A549 (cell line): ENCODE measurements around the gene KBTBD7. TPM values are rescaled to one million over a fixed set of nuclear protein-coding genes. Genes with fewer than 3 reads are reported as not detected.

Source experiments
- ATAC-seq, 2 experiments: fragments of 200-7000 bp in 1 of 2; fragments of >200 bp in 1 of 2; cut with Nextera tagmentation in 1 of 2; cut with Tn5 transposase in 1 of 2; 3 replicates each; pipeline versions ENCODE4 v1.8.0 to v1.9.1; 2018 to 2020; ENCODE audit warnings: mild to moderate bottlenecking in 1 of 2, moderate library complexity in 1 of 2
- CTCF ChIA-PET: fragments of 300-600 bp; sonication (Branson Sonifier 250); formaldehyde crosslinking; extraction: SDS; loops from one replicate; lab custom pipeline; 2021; ENCODE audit warnings: antibody characterized with exemption, inconsistent platforms; lab: Yijun Ruan, JAX
- POLR2A ChIA-PET: fragments of 350-600 bp; formaldehyde crosslinking; extraction: SDS; loops from one replicate; lab custom pipeline; 2021; ENCODE audit warnings: antibody characterized with exemption, inconsistent platforms; lab: Yijun Ruan, JAX
- DNase-seq, 2 experiments: peaks; one replicate each; pipeline versions ENCODE4 v3.0.0 to v3.0.0-alpha.2; 2011 to 2016; ENCODE audit warnings: low read depth in 1 of 2, low spot score in 1 of 2
- FAIRE-seq: peaks from 2 replicates; lab custom pipeline; 2011; peaks lifted over from hg19 to GRCh38; lab: Jason Lieb, UNC
- H3K27ac ChIP-seq, 2 experiments: fragments of >200 bp; sonication (Bioruptor Twin); formaldehyde crosslinking; 3 replicates each; pipeline ENCODE4 v1.5.1; 2016 to 2017
- H3K4me1 ChIP-seq: fragments of >200 bp; sonication (Bioruptor Twin); formaldehyde crosslinking; 3 replicates; pipeline ENCODE4 v1.6.1; 2016
- H3K4me2 ChIP-seq: fragments of >200 bp; sonication (Bioruptor Twin); formaldehyde crosslinking; 3 replicates; pipeline ENCODE4 v1.6.1; 2016
- H3K4me3 ChIP-seq: fragments of >200 bp; sonication (Bioruptor Twin); formaldehyde crosslinking; 3 replicates; pipeline ENCODE4 v1.5.1; 2016
- H3K9me3 ChIP-seq: fragments of >200 bp; sonication (Bioruptor Twin); formaldehyde crosslinking; 3 replicates; pipeline ENCODE4 v1.6.1; 2016
- BHLHE40 ChIP-seq: IDR thresholded peaks from 2 replicates; pipeline ENCODE4 v1.6.1; 2012; ENCODE audit warnings: low read depth, low read length, inconsistent platforms
- CBX2 ChIP-seq: fragments of 200-600 bp; sonication (generic); IDR thresholded peaks from 2 replicates; pipeline ENCODE4 v1.6.1; 2016; ENCODE audit warnings: low read depth, mild to moderate bottlenecking, borderline replicate concordance
- CEBPB ChIP-seq, 2 experiments: fragments of >200 bp in 1 of 2; sonication (Bioruptor Twin) in 1 of 2; formaldehyde crosslinking in 1 of 2; IDR thresholded peaks; 2 replicates each; pipeline ENCODE4 v1.6.1; 2012 to 2016
- EHMT2 ChIP-seq: fragments of 200-600 bp; sonication (generic); IDR thresholded peaks from 2 replicates; pipeline ENCODE4 v1.6.1; 2016; ENCODE audit warnings: antibody characterized with exemption, low read depth, mild to moderate bottlenecking, moderate library complexity
- EP300 ChIP-seq, 2 experiments: fragments of >200 bp; sonication (Bioruptor Twin); formaldehyde crosslinking; IDR thresholded peaks; 2 replicates in 1 of 2; 3 replicates in 1 of 2; pipeline ENCODE4 v1.6.1; 2016 to 2017
- ESRRA ChIP-seq: fragments of 150-350 bp; IDR thresholded peaks from 2 replicates; pipeline ENCODE4 v1.6.1; 2014; ENCODE audit warnings: mild to moderate bottlenecking, low read length, borderline replicate concordance
- FOSL2 ChIP-seq, 2 experiments: fragments of 450-650 bp in 1 of 2; fragments of >200 bp in 1 of 2; sonication (Bioruptor Twin) in 1 of 2; formaldehyde crosslinking; IDR thresholded peaks; 2 replicates each; pipeline versions ENCODE4 v1.5.0 to v1.6.1; 2016 to 2020; ENCODE audit warnings: mild to moderate bottlenecking in 1 of 2, moderate library complexity in 1 of 2
- HEYL ChIP-seq: fragments of 250-450 bp; sonication (Bioruptor Pico); IDR thresholded peaks from 2 replicates; pipeline ENCODE4 v1.8.0; 2021; ENCODE audit warnings: mild to moderate bottlenecking, moderate library complexity
- HOXA7 ChIP-seq: fragments of 250-450 bp; sonication (Bioruptor Pico); IDR thresholded peaks from 2 replicates; pipeline ENCODE4 v1.5.0; 2020; ENCODE audit warnings: mild to moderate bottlenecking, moderate library complexity
- JUN ChIP-seq, 2 experiments: fragments of >200 bp; sonication (Bioruptor Twin); formaldehyde crosslinking; IDR thresholded peaks; 2 replicates in 1 of 2; 3 replicates in 1 of 2; pipeline ENCODE4 v1.6.1; 2016 to 2017
- MAFK ChIP-seq: fragments of 450-650 bp; IDR thresholded peaks from 2 replicates; pipeline ENCODE4 v1.6.1; 2014; ENCODE audit not compliant: partially characterized antibody
- MAZ ChIP-seq: fragments of 150-350 bp; IDR thresholded peaks from 2 replicates; pipeline ENCODE4 v1.6.1; 2014; ENCODE audit warnings: antibody characterized with exemption, low read depth, low read length, borderline replicate concordance
- NR3C1 ChIP-seq: fragments of >200 bp; sonication (Bioruptor Twin); formaldehyde crosslinking; IDR thresholded peaks from 3 replicates; pipeline ENCODE4 v1.6.1; 2017
- PHF8 ChIP-seq: fragments of 200-600 bp; sonication (generic); IDR thresholded peaks from 2 replicates; pipeline ENCODE4 v1.6.1; 2016; ENCODE audit warnings: low read depth, mild to moderate bottlenecking, antibody characterized with exemption, moderate library complexity, borderline replicate concordance
- RCOR1 ChIP-seq: fragments of 150-350 bp; IDR thresholded peaks from 2 replicates; pipeline ENCODE4 v1.6.1; 2014; ENCODE audit warnings: antibody characterized with exemption, low read length, low read depth
- SMC3 ChIP-seq: fragments of >200 bp; sonication (Bioruptor Twin); formaldehyde crosslinking; IDR thresholded peaks from 3 replicates; pipeline ENCODE4 v1.6.1; 2018; ENCODE audit warnings: inconsistent platforms
- SREBF2 ChIP-seq: fragments of 450-650 bp; IDR thresholded peaks from 2 replicates; pipeline ENCODE4 v1.6.1; 2014; ENCODE audit warnings: mild to moderate bottlenecking, moderate library complexity
- TFCP2L1 ChIP-seq: fragments of 250-450 bp; sonication (Bioruptor Pico); IDR thresholded peaks from 2 replicates; pipeline ENCODE4 v1.5.0; 2021; ENCODE audit warnings: mild to moderate bottlenecking
- ZSCAN20 ChIP-seq: fragments of 250-450 bp; sonication (Bioruptor Pico); IDR thresholded peaks from 2 replicates; pipeline ENCODE4 v1.8.0; 2022; ENCODE audit warnings: mild to moderate bottlenecking, moderate library complexity
- WGBS: methylation state at CpG from one replicate; pipeline ENCODE4 v1.1.6; 2017; ENCODE audit errors: missing lambda C conversion rate; 5-methylcytosine and 5-hydroxymethylcytosine counted together
- polyA plus RNA-seq, 4 experiments: library from polyadenylated mRNA; depleted of rRNA in 3 of 4; stranded (reverse); fragments of >200 nt; fragmentation: RNase III in 1 of 4; extraction: RNeasy Plus Mini Kit Qiagen cat#74134 plus additional on column Dnase treatment in 1 of 4; gene quantifications; 2 replicates in 3 of 4; 3 replicates in 1 of 4; pipeline ENCODE4 v1.2.3, GENCODE V29; 2011 to 2017
- TF ChIP-seq, protein P1 (sequence below): fragments of >200 bp; sonication (Bioruptor Twin); formaldehyde crosslinking; IDR thresholded peaks from 3 replicates; pipeline ENCODE4 v1.6.1; 2016
- TF ChIP-seq, protein P2 (sequence below): fragments of 450-650 bp; IDR thresholded peaks from 2 replicates; pipeline ENCODE4 v1.6.1; 2014; ENCODE audit warnings: antibody characterized with exemption
- TF ChIP-seq, protein P3 (sequence below): fragments of >200 bp; sonication (Bioruptor Twin); formaldehyde crosslinking; IDR thresholded peaks from 3 replicates; pipeline ENCODE4 v1.5.1; 2016
- TF ChIP-seq, protein P4 (sequence below): IDR thresholded peaks from 2 replicates; pipeline ENCODE4 v1.6.1; 2012; ENCODE audit warnings: low read depth, borderline replicate concordance
- TF ChIP-seq, protein P5 (sequence below): fragments of 250-450 bp; sonication (Bioruptor Pico); IDR thresholded peaks from 2 replicates; pipeline ENCODE4 v1.5.0; 2020; ENCODE audit warnings: low read depth, mild to moderate bottlenecking, moderate library complexity

The KBTBD7 gene
- polyA plus RNA-seq, 2 of the 4 experiments (the other 2 are of a cell fraction): 3.2 to 4.4 TPM

DNA sequence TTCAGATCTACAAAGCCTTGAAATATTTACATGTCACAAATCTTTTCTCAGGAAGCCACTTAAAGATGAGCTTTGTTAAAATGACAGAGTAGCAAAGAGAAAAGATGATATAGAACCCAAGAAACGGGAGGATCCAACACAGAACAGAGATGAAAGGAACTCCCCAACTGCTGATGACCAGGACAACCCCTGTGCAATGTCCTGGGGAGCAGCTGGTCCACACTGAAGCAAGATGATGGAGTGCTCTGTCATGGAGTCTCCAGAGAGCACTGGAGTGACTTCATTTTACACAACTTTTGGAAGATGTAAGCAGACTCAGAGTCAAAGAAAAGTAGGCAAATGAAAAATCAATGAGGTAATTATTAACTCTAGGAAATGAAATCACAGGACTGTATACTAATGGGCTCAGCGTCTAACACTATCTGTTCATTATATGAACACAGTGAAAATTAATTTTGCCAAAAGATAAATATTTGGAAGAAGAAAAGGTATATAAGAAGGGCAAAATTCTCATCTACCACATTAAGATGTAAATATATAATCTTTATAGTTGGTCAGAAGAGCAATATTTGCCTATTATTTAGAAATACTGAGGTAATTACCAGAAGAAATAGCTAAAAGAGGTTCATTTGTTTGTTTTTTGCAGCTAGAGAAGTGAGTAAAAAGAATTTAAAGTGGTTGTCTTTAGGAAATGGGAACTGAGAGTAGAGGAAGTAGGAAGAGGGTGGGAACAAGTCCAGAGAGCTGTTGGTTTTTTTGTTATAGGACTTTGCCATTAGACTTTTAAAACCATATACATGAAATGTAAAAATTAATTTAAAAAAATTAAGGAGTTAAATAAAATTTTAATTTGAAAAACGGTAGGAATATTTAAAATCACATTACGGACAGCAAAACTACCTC, 38.5 kb upstream of the KBTBD7 start:
- no peak for DNase-seq
- H3K4me2 ChIP-seq: no peak overlapping the region
- H3K4me1 ChIP-seq: no peaks in the 10 kb centered on the region
- ChIA-PET POLR2A (no interaction called here), CTCF (interaction anchor here (1.2 kb wide), 1 partner anchor 17 kb away, joined by 3 read pairs; no protein-coding TSS in a partner anchor)
- H3K9me3 ChIP-seq: no peaks in the 10 kb centered on the region
- H3K4me3 ChIP-seq: no peak overlapping the region
- WGBS: 83% methylated on average over 4 of the region's 4 CpGs
- TF ChIP-seq MAFK (no peak), FOSL2 (IDR thresholded peaks at IDR 0.05) (no peak), FOSL2 (CRISPR knock-in tag; IDR thresholded peaks at IDR 0.05) (no peak), EHMT2 (no peak), NR3C1 (no peak), CBX2 (no peak), HEYL (no peak), ESRRA (no peak), TFCP2L1 (CRISPR knock-in tag) (no peak), BHLHE40 (no peak), RCOR1 (no peak), CEBPB (IDR thresholded peaks at IDR 0.05) (no peak), ZSCAN20 (CRISPR knock-in tag) (no peak), PHF8 (no peak), SMC3 (no peak)
- TF ChIP-seq, protein P1, sequence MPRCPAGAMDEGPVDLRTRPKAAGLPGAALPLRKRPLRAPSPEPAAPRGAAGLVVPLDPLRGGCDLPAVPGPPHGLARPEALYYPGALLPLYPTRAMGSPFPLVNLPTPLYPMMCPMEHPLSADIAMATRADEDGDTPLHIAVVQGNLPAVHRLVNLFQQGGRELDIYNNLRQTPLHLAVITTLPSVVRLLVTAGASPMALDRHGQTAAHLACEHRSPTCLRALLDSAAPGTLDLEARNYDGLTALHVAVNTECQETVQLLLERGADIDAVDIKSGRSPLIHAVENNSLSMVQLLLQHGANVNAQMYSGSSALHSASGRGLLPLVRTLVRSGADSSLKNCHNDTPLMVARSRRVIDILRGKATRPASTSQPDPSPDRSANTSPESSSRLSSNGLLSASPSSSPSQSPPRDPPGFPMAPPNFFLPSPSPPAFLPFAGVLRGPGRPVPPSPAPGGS: no peak
- TF ChIP-seq, protein P2, sequence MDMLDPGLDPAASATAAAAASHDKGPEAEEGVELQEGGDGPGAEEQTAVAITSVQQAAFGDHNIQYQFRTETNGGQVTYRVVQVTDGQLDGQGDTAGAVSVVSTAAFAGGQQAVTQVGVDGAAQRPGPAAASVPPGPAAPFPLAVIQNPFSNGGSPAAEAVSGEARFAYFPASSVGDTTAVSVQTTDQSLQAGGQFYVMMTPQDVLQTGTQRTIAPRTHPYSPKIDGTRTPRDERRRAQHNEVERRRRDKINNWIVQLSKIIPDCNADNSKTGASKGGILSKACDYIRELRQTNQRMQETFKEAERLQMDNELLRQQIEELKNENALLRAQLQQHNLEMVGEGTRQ: no peak
- TF ChIP-seq, protein P3, sequence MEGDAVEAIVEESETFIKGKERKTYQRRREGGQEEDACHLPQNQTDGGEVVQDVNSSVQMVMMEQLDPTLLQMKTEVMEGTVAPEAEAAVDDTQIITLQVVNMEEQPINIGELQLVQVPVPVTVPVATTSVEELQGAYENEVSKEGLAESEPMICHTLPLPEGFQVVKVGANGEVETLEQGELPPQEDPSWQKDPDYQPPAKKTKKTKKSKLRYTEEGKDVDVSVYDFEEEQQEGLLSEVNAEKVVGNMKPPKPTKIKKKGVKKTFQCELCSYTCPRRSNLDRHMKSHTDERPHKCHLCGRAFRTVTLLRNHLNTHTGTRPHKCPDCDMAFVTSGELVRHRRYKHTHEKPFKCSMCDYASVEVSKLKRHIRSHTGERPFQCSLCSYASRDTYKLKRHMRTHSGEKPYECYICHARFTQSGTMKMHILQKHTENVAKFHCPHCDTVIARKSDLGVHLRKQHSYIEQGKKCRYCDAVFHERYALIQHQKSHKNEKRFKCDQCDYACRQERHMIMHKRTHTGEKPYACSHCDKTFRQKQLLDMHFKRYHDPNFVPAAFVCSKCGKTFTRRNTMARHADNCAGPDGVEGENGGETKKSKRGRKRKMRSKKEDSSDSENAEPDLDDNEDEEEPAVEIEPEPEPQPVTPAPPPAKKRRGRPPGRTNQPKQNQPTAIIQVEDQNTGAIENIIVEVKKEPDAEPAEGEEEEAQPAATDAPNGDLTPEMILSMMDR: no peak
- TF ChIP-seq, protein P4, sequence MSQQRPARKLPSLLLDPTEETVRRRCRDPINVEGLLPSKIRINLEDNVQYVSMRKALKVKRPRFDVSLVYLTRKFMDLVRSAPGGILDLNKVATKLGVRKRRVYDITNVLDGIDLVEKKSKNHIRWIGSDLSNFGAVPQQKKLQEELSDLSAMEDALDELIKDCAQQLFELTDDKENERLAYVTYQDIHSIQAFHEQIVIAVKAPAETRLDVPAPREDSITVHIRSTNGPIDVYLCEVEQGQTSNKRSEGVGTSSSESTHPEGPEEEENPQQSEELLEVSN: no peak
- no peak for ATAC-seq
- no peak overlapping the region for H3K27ac ChIP-seq
- FAIRE-seq: no peak

DNA sequence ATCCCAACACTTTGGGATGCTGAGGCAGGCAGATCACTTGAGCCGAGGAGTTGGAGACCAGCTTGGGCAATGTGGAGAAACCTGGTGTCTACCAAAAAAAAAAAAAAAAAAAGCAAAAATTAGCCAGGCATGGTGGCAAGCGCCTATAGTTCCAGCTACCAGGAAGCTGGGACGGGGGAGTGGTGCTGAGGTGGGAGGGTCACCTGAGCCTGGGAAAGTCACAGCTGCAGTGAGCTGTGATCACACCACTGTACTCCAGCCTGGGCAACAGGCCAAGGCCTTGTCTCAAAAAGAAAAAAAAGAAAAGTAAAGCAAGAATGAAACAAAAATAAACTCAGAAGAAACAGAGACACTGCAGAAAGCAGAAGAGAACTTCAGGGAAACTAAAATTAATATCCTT, 37.4 kb upstream of the KBTBD7 start:
- TF ChIP-seq NR3C1: no peak
- TF ChIP-seq HOXA7 (CRISPR knock-in tag): no peak
- no peak for TF ChIP-seq SREBF2
- TF ChIP-seq, protein P2: no peak
- no peak for TF ChIP-seq EHMT2
- TF ChIP-seq, protein P5, sequence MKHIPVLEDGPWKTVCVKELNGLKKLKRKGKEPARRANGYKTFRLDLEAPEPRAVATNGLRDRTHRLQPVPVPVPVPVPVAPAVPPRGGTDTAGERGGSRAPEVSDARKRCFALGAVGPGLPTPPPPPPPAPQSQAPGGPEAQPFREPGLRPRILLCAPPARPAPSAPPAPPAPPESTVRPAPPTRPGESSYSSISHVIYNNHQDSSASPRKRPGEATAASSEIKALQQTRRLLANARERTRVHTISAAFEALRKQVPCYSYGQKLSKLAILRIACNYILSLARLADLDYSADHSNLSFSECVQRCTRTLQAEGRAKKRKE (CRISPR knock-in tag): no peak
- TF ChIP-seq, protein P4: no peak
- no peak for TF ChIP-seq MAZ
- no peak for TF ChIP-seq CBX2
- no peak for TF ChIP-seq BHLHE40
- TF ChIP-seq EP300 (IDR thresholded peaks at IDR 0.05): no peak
- TF ChIP-seq JUN (IDR thresholded peaks at IDR 0.05): no peak
- TF ChIP-seq RCOR1: no peak

More for the DNA sequence above, 37.4 kb upstream of the KBTBD7 start:
- WGBS: 78% methylated on average over 3 of the region's 3 CpGs
- Histone ChIP-seq H3K4me2 (no peak overlapping the region), H3K27ac (no peak overlapping the region), H3K4me3 (no peak overlapping the region), H3K9me3 (no peaks in the 10 kb centered on the region), H3K4me1 (no peaks in the 10 kb centered on the region)
- ChIA-PET CTCF (interaction anchor here (0.6 to 1.0 kb wide), 2 partner anchors 9 to 18 kb away, joined by 3 to 6 read pairs; no protein-coding TSS in a partner anchor), POLR2A (no interaction called here)
- DNase-seq (no peak), FAIRE-seq (no peak), ATAC-seq (no peak)
